ENCODE data around the gene METRN.

GRCh38 chr16:724188-725040 lies 9.5 kb downstream of the METRN start:
- TF ChIP-seq CTCF (tag by site-specific recombination; IDR thresholded peaks at IDR 0.05) (no peak), ZNF292 (tag by site-specific recombination; IDR thresholded peaks at IDR 0.05; ENCODE audit: borderline replicate concordance, low read depth) (no peak), REST (tag by site-specific recombination; IDR thresholded peaks at IDR 0.05) (no peak), ZNF76 (tag by site-specific recombination; IDR thresholded peaks at IDR 0.05; ENCODE audit: borderline replicate concordance, low read depth) (no peak), GLI2 (tag by site-specific recombination; IDR thresholded peaks at IDR 0.05; ENCODE audit: borderline replicate concordance, low read depth) (no peak), PRDM4 (tag by site-specific recombination; IDR thresholded peaks at IDR 0.05) (no peak), YY1 (tag by site-specific recombination; IDR thresholded peaks at IDR 0.05) (no peak), ZNF324 (tag by site-specific recombination; IDR thresholded peaks at IDR 0.05) (no peak)

Data from HEK293 (cell line).